Islet precursor cell (in vitro differentiated cells): ENCODE results near the gene GDF15.

Experiments used
- DNase-seq: peaks from one replicate; pipeline ENCODE4 v3.0.0-alpha.2; 2018

Gene GDF15

GRCh38 chr19:18433015-18433691, 47.2 kb downstream of the GDF15 start:
- DNase-seq: peak; percentile 70

GRCh38 chr19:18433735-18434398, 47.9 kb downstream of the GDF15 start:
- DNase-seq: peak; percentile 80

GRCh38 chr19:18434411-18435175, 48.6 kb downstream of the GDF15 start:
- no peak for DNase-seq

- DNase-seq: no peak
These were observed 49.4 kb downstream of the GDF15 start for GRCh38 chr19:18435178-18435841.

- DNase-seq: no peak
These were observed 50.1 kb downstream of the GDF15 start for GRCh38 chr19:18435842-18436670.

GRCh38 chr19:18436671-18437490, 50.9 kb downstream of the GDF15 start:
- DNase-seq: peak; percentile 97

- DNase-seq: peak; percentile 84
These were observed 51.8 kb downstream of the GDF15 start, which contains the start of gene ISYNA1 for GRCh38 chr19:18437491-18438330. TSS of gene ISYNA1 (minus strand) at chr19:18438133. CDS start at chr19:18437979, 154 bp downstream.

- DNase-seq: peak; percentile 87
These were observed 52.5 kb downstream of the GDF15 start for GRCh38 chr19:18438331-18439024.
